Suprapubic skin (tissue), 4 donors: Measurements from ENCODE around the gene RPRD2. TPM values are rescaled to one million over a fixed set of nuclear protein-coding genes. Genes with fewer than 3 reads are reported as not detected.
"Not testable (repeated sequence)": the region's sequence is repeated elsewhere in the genome, so short reads cannot be mapped to it uniquely, and the experiment has no call there.

Source experiments
- DNase-seq, 2 donors: peaks; one replicate each; pipeline ENCODE4 v3.0.0-alpha.2; 2019; ENCODE audit warnings: low spot score in 2 of 2
- H3K27ac ChIP-seq: fragments of 200-600 bp; sonication (generic); one replicate; pipeline ENCODE4 v1.5.1; 2019
- H3K27me3 ChIP-seq: fragments of 200-600 bp; sonication (generic); one replicate; pipeline ENCODE4 v1.5.1; 2019
- H3K36me3 ChIP-seq: fragments of 200-600 bp; sonication (generic); one replicate; pipeline ENCODE4 v1.5.1; 2019
- H3K4me1 ChIP-seq: fragments of 200-600 bp; sonication (generic); one replicate; pipeline ENCODE4 v1.5.1; 2019
- H3K4me3 ChIP-seq: fragments of 200-600 bp; sonication (generic); one replicate; pipeline ENCODE4 v1.5.1; 2019; ENCODE audit warnings: mild to moderate bottlenecking
- H3K9me3 ChIP-seq: fragments of 200-600 bp; sonication (generic); one replicate; pipeline ENCODE4 v1.5.1; 2019
- CTCF ChIP-seq, 2 donors: fragments of 200-600 bp in 1 of 2; fragments of 450-650 bp in 1 of 2; sonication (generic) in 1 of 2; IDR thresholded peaks; one replicate each; pipeline ENCODE4 v1.5.1; 2016 to 2019; ENCODE audit warnings: antibody characterized with exemption in 2 of 2, mild to moderate bottlenecking in 1 of 2, moderate library complexity in 1 of 2
- EP300 ChIP-seq: sonication (generic); formaldehyde crosslinking; IDR thresholded peaks from one replicate; pipeline ENCODE4 v1.6.1; 2017; ENCODE audit warnings: antibody characterized with exemption
- POLR2A ChIP-seq, 2 donors: fragments of 450-650 bp; IDR thresholded peaks; one replicate each; pipeline ENCODE4 v1.6.1; 2017; ENCODE audit warnings: antibody characterized with exemption in 2 of 2, mild to moderate bottlenecking in 2 of 2, moderate library complexity in 2 of 2
- POLR2AphosphoS5 ChIP-seq, 3 donors: sonication (generic); formaldehyde crosslinking; IDR thresholded peaks; one replicate each; pipeline ENCODE4 v1.6.1; 2017; ENCODE audit warnings: antibody characterized with exemption in 3 of 3
- WGBS: methylation state at CpG from one replicate; pipeline ENCODE4 v1.1.5; 2018; 5-methylcytosine and 5-hydroxymethylcytosine counted together
- total RNA-seq, 4 donors: library from RNA; depleted of rRNA; stranded (reverse); fragments of >200 nt; gene quantifications; one replicate each; pipeline ENCODE4 v1.1.0, GENCODE V29; 2016

The RPRD2 gene
- total RNA-seq, 4 donors from 2014 or later = 22.2 to 39.0 (median 28.8) TPM

GRCh38 chr1:150389650-150390049 is 25.7 kb downstream of the RPRD2 start:
- no peak overlapping the region for H3K4me3 ChIP-seq
- DNase-seq = no peak
- H3K9me3 ChIP-seq = no peaks in the 10 kb centered on the region
- peaks cover 6% of the 10 kb centered on the region for H3K4me1 ChIP-seq
- no peak overlapping the region for H3K27ac ChIP-seq
- WGBS = 49% methylated on average over 4 of the region's 4 CpGs
- H3K27me3 ChIP-seq = no peaks in the 10 kb centered on the region
- TF ChIP-seq EP300 = no peak
- TF ChIP-seq CTCF (IDR thresholded peaks at IDR 0.05) = no peak
- no peak for TF ChIP-seq POLR2AphosphoS5 (IDR thresholded peaks at IDR 0.05)
- no peak for TF ChIP-seq POLR2A (IDR thresholded peaks at IDR 0.05)
- H3K36me3 ChIP-seq = no peaks in the 10 kb centered on the region

- H3K4me1 ChIP-seq = peaks cover 6% of the 10 kb centered on the region
- H3K27me3 ChIP-seq = no peaks in the 10 kb centered on the region
- WGBS = 91% methylated on average over 3 of the region's 3 CpGs
- no peaks in the 10 kb centered on the region for H3K36me3 ChIP-seq
- TF ChIP-seq POLR2A (IDR thresholded peaks at IDR 0.05) = no peak
- TF ChIP-seq POLR2AphosphoS5 (IDR thresholded peaks at IDR 0.05) = no peak
- TF ChIP-seq CTCF (IDR thresholded peaks at IDR 0.05) = no peak
- no peak for TF ChIP-seq EP300
- no peak for DNase-seq
- no peak overlapping the region for H3K27ac ChIP-seq
- no peaks in the 10 kb centered on the region for H3K9me3 ChIP-seq
- no peak overlapping the region for H3K4me3 ChIP-seq
Observed at GRCh38 chr1:150392627-150393026, 28.7 kb downstream of the RPRD2 start.

- WGBS = 100% methylated on average over 2 of the region's 2 CpGs
Observed at GRCh38 chr1:150395115-150395514, 31.2 kb downstream of the RPRD2 start.

GRCh38 chr1:150397392-150398032 is 33.6 kb downstream of the RPRD2 start:
- WGBS = 94% methylated on average over 6 of the region's 6 CpGs
- no peak for DNase-seq

More at GRCh38 chr1:150395115-150395514, 31.2 kb downstream of the RPRD2 start:
- H3K36me3 ChIP-seq, H3K27ac ChIP-seq, H3K4me1 ChIP-seq, DNase-seq, H3K4me3 ChIP-seq, H3K9me3 ChIP-seq, H3K27me3 ChIP-seq: not testable (repeated sequence)

GRCh38 chr1:150404465-150404864 is 40.5 kb downstream of the RPRD2 start:
- Histone ChIP-seq H3K4me1 (no peaks in the 10 kb centered on the region), H3K27me3 (no peaks in the 10 kb centered on the region), H3K4me3 (no peak overlapping the region), H3K27ac (no peak overlapping the region), H3K9me3 (no peaks in the 10 kb centered on the region), H3K36me3 (no peaks in the 10 kb centered on the region)
- TF ChIP-seq EP300 (no peak), POLR2AphosphoS5 (IDR thresholded peaks at IDR 0.05) (no peak), CTCF (IDR thresholded peaks at IDR 0.05) (no peak), POLR2A (IDR thresholded peaks at IDR 0.05) (no peak)
- DNase-seq = no peak
- WGBS = 97% methylated on average over 6 of the region's 6 CpGs

More at GRCh38 chr1:150397392-150398032, 33.6 kb downstream of the RPRD2 start:
- H3K36me3 ChIP-seq = no peaks in the 10 kb centered on the region
- H3K27ac ChIP-seq = no peak overlapping the region
- TF ChIP-seq CTCF (IDR thresholded peaks at IDR 0.05) (no peak), POLR2A (IDR thresholded peaks at IDR 0.05) (no peak), POLR2AphosphoS5 (IDR thresholded peaks at IDR 0.05) (no peak), EP300 (no peak)
- no peak overlapping the region for H3K4me3 ChIP-seq
- H3K4me1 ChIP-seq = no peaks in the 10 kb centered on the region
- H3K27me3 ChIP-seq = no peaks in the 10 kb centered on the region
- H3K9me3 ChIP-seq = no peaks in the 10 kb centered on the region

GRCh38 chr1:150405660-150406059 is 41.7 kb downstream of the RPRD2 start:
- H3K36me3 ChIP-seq = no peaks in the 10 kb centered on the region
- H3K27ac ChIP-seq = no peak overlapping the region
- 80% methylated on average over 5 of the region's 5 CpGs for WGBS
- no peaks in the 10 kb centered on the region for H3K9me3 ChIP-seq
- H3K27me3 ChIP-seq = no peaks in the 10 kb centered on the region
- no peak for TF ChIP-seq EP300
- TF ChIP-seq POLR2A (IDR thresholded peaks at IDR 0.05) = no peak
- TF ChIP-seq POLR2AphosphoS5 (IDR thresholded peaks at IDR 0.05) = no peak
- TF ChIP-seq CTCF (IDR thresholded peaks at IDR 0.05) = no peak
- no peak overlapping the region for H3K4me3 ChIP-seq
- no peak for DNase-seq
- no peaks in the 10 kb centered on the region for H3K4me1 ChIP-seq
